IgD-negative memory B cell (primary cell): ENCODE results near the gene POU2AF2. TPM values are rescaled to one million over a fixed set of nuclear protein-coding genes. Genes with fewer than 3 reads are reported as not detected.
A peak's percentile ranks its signal among the peaks of the same experiment; 100 is the strongest.

Experiments used
- H3K27ac Mint-ChIP-seq, 3 donors: one replicate each; pipeline ENCODE4 v1.8.0; 2020 to 2022; ENCODE audit warnings: mild to moderate bottlenecking in 3 of 3, mixed read lengths in 3 of 3, moderate library complexity in 1 of 3
- H3K27me3 Mint-ChIP-seq: one replicate; pipeline ENCODE4 v1.8.0; 2021; ENCODE audit warnings: mixed read lengths
- H3K36me3 Mint-ChIP-seq: one replicate; pipeline ENCODE4 v1.8.0; 2020; ENCODE audit warnings: mild to moderate bottlenecking, mixed read lengths
- H3K4me1 Mint-ChIP-seq, 3 donors: one replicate each; pipeline ENCODE4 v1.8.0; 2020 to 2022; ENCODE audit warnings: mixed read lengths in 3 of 3, mild to moderate bottlenecking in 1 of 3
- H3K4me3 Mint-ChIP-seq, 4 donors: one replicate each; pipeline ENCODE4 v1.8.0; 2020 to 2022; ENCODE audit warnings: mild to moderate bottlenecking in 4 of 4, mixed read lengths in 4 of 4, moderate library complexity in 3 of 4
- H3K9me3 Mint-ChIP-seq, 3 donors: one replicate each; pipeline ENCODE4 v1.8.0; 2020 to 2021; ENCODE audit warnings: mixed read lengths in 3 of 3, mild to moderate bottlenecking in 1 of 3
- polyA plus RNA-seq: library from polyadenylated mRNA; unstranded; fragments of 300-500 nt; fragmentation: Illumina TruSeq; gene quantifications from one replicate; pipeline ENCODE4 v1.2.3, GENCODE V29; 2021

Gene POU2AF2
- polyA plus RNA-seq, 1 donor from 2014 or later = not detected

DNA sequence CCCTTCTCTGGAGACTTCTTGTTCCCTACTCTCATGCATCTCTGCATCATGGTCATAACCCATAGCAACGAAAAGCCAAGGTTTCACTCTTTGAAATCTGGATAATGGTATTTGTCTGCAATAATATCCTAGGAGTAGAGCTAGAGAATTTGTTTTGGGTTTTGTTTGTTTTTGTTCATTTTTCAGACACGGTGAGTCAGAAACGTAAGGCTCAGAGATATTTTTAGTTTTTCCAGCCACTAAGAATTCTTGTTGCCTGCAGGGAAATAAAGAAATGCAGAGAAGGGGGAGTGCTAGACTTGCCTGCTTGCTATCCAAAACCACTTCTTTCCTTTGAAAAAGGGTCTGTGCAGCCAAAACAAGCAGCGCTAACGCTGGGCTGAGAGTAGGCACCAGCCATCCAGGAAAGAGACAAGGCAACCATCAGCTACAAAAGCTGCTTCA is 78.8 kb downstream of the POU2AF2 start:
- Mint-ChIP-seq H3K4me1 (peaks cover 0 to 6% (median 2%) of the 10 kb centered on the region in 3 donors), H3K27ac (no peak overlapping the region), H3K36me3 (peaks cover 4% of the 10 kb centered on the region), H3K27me3 (peaks cover 1% of the 10 kb centered on the region), H3K4me3 (no peak overlapping the region), H3K9me3 (peaks cover 0 to 3% (median 0%) of the 10 kb centered on the region in 3 donors)

DNA sequence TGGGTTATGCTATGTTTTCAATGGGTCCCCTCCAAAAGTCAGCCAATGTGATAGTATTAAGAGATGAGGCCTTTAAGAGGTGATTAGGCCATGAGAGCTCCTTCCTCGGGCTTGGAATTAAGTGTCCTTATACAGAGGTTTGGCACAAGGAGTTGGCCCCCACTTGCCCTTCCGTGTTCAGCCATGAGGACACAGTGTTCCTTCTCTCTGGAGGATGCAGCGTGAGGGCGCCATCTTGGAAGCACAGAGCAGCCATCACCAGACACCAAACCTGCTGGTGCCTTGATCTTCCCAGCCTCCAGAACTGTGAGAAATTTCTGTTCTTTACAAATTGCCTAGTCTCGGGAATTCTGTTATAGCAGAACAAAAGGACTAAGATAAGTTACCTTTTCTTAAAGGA is 79.7 kb downstream of the POU2AF2 start:
- no peak overlapping the region for H3K4me3 Mint-ChIP-seq
- H3K9me3 Mint-ChIP-seq = peaks cover 0 to 3% (median 0%) of the 10 kb centered on the region in 3 donors
- no peak overlapping the region for H3K27ac Mint-ChIP-seq
- peaks cover 4% of the 10 kb centered on the region for H3K36me3 Mint-ChIP-seq
- H3K27me3 Mint-ChIP-seq = peaks cover 1% of the 10 kb centered on the region
- peaks cover 4 to 6% (median 6%) of the 10 kb centered on the region in 3 donors for H3K4me1 Mint-ChIP-seq

DNA sequence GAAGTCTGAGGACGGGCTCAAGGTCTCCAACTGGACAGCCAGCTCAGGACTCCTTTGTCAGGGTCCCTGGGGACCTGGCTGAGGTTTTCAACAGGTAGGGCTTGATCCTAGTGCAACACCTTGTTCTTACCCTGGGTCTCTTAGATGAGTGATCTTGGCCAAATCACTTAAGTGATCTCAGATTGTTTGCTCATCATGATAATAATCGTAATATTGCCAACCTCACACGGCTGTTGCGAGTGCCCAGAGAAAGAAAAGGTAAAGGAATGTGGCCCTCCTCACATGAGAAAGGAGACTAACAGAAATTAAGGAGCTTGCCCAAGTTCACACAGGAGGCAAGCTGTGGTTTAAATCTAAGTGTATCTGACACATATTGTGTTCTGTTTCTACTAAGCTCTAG is 81.3 kb downstream of the POU2AF2 start:
- Mint-ChIP-seq H3K36me3 (peaks cover 4% of the 10 kb centered on the region), H3K4me1 (peaks cover 4 to 6% (median 5%) of the 10 kb centered on the region in 3 donors), H3K27me3 (peaks cover 1% of the 10 kb centered on the region), H3K27ac (no peak overlapping the region), H3K9me3 (peaks cover 0 to 3% (median 0%) of the 10 kb centered on the region in 3 donors), H3K4me3 (no peak overlapping the region)

DNA sequence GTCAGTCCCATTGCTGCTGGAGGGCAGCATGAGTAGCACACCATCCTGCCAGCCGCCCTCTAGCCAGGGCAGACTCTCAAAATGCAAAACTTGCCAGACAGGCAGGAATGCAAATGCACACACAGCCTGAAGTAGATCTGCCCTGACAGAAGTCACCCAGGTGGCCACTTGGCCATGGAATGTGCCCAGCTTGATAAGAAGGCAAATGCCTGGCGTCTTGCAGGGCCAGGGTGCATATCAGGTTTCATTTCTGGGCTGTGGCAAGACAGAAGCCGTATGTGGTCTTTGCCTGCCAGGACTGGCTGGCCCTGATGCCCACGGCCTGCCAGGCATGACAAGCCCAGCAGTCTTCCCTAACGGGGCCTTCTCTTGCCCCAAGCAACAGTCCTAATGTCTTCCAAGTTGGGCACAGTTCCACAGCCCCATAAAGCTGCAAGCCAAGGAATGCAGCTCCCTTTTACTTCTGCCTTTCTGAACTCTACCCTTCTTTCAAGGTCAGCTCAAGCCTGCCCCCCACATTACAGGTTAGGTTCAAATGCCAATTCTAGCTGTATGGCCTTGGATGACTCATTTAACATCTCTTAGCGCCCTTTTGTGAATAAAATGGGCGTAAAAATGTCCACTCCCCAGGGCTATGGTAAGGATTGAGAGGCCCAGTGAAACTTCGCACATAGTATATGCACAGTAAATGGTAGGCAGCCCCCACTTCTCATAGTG is 82.5 kb downstream of the POU2AF2 start:
- H3K4me3 Mint-ChIP-seq = no peak overlapping the region
- H3K9me3 Mint-ChIP-seq = peaks cover 0 to 3% (median 0%) of the 10 kb centered on the region in 3 donors
- peaks cover 4% of the 10 kb centered on the region for H3K36me3 Mint-ChIP-seq
- H3K27me3 Mint-ChIP-seq = peaks cover 1% of the 10 kb centered on the region
- H3K4me1 Mint-ChIP-seq = peaks cover 5 to 7% (median 6%) of the 10 kb centered on the region in 3 donors
- H3K27ac Mint-ChIP-seq = no peak overlapping the region

DNA sequence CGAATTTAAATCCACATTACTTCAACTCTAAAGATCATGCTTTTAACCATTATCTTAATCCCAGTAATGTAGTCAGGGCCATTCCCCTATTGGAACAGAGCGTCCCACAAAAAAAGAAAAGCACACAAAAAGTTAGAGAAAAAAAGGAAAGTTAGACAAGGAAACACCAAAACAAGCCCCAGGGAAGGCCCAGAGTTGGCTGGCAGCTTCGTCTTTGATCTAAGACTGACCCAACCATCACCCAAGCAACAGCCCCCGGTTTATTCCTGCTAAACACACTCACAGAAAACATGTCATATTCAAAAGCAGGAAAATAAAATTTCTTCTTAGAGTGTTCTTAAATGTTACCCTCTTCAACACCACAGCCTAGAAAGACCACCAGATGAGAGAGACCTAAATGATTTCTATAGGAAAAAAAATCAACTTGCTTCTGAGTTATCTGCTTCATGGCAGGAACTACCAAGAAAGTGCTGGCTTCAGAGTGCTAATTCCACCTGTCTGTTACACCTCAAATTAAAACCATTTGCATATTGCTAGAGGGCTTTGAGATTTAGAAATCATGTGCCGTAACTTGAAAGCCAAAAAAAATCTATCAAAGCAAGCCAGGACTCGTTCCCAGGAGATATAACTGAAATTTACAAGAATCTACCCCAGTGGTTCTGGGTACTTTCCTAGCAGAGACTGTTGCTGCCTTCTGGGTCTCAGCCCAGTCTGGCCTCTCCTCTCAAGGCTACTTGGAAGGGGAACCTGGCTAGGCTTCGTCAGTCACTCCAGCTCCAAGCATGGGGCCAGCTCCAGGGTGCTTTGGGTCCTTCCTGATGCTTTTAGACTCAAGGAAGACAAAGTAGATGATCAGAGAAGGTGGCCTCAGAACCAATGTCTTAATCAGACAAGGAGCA is 84.0 kb downstream of the POU2AF2 start:
- peaks cover 5 to 7% (median 6%) of the 10 kb centered on the region in 3 donors for H3K4me1 Mint-ChIP-seq
- H3K27ac Mint-ChIP-seq = no peak overlapping the region
- H3K9me3 Mint-ChIP-seq = peaks cover 0 to 3% (median 0%) of the 10 kb centered on the region in 3 donors
- no peak overlapping the region for H3K4me3 Mint-ChIP-seq
- peaks cover 1% of the 10 kb centered on the region for H3K27me3 Mint-ChIP-seq
- H3K36me3 Mint-ChIP-seq = peaks cover 6% of the 10 kb centered on the region

DNA sequence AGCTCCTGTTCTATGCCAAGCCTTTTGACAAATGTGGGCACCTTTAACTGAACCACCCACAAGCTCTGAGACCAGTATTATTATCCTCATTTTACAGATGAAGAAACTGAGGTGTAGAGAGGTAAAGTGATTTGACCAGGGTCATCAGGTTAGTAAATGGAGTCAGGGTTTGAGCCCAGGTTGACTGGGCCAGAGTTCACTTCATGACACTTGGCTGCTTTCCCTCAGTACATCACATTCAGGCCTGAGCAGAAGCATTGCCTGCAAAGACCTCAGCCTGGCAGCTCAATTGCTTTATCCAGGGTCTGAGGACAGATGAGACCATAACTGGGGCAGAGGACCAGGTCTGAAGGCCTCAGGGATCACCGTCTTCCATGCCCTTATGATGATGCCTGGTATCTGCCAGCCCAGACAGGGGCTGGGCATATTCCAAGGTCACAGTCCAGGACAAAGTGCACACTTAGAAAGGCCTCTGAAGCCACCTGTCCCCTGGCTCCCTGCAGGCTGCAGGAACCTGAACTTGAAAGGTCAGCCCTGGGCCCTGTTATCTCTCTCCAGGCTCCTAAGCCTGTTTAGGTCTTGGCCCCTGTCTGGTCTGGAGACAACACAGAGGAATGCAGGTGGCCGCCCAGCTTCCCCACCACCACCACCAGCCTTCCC is 84.8 kb downstream of the POU2AF2 start:
- no peaks in the 10 kb centered on the region for H3K27me3 Mint-ChIP-seq
- H3K36me3 Mint-ChIP-seq = peaks cover 6% of the 10 kb centered on the region
- peaks cover 0 to 3% (median 0%) of the 10 kb centered on the region in 3 donors for H3K9me3 Mint-ChIP-seq
- peaks cover 5 to 7% (median 6%) of the 10 kb centered on the region in 3 donors for H3K4me1 Mint-ChIP-seq
- H3K27ac Mint-ChIP-seq = peak overlapping the region in 1 of 3 donors; percentile 76
- no peak overlapping the region for H3K4me3 Mint-ChIP-seq

DNA sequence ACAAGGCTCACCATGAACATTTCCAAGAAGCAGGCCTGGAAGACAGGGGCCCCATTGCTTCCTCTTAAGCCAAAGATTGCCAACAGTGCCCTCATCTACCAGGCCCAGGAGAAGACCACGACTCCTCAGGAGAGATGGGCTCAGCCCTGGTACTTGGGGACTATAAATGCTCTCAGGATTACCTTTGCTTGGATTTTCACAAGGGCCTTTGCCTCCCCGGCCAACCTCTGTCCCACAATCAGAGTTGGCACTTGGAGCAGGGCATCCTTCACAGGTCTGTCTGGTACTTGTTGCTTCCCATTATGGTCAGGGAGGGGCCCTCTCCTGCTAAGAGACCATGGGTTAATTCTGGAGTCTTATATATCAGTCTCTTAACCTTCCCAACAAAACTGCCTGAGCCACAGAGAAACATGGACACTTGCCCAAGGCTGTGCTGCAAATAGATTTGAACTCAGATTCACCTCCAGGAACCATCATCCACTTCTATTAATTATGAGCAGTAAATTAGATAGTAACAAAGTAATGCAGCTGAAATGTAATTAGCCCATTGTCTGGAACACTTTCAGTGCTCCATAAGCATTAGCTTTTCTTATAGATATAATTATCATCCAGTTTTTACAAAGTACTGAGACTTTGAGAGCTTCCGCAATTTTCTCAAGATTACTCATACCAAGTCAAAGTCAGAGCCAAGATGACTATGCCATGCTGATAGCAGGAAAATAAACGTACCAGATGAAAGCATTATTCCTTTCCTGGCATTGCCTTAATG is 86.4 kb downstream of the POU2AF2 start:
- Mint-ChIP-seq H3K4me3 (no peak overlapping the region), H3K4me1 (peaks cover 5 to 7% (median 6%) of the 10 kb centered on the region in 3 donors), H3K27ac (peak overlapping the region in 1 of 3 donors; percentile 33), H3K36me3 (peaks cover 6% of the 10 kb centered on the region), H3K9me3 (no peaks in the 10 kb centered on the region), H3K27me3 (no peaks in the 10 kb centered on the region)

DNA sequence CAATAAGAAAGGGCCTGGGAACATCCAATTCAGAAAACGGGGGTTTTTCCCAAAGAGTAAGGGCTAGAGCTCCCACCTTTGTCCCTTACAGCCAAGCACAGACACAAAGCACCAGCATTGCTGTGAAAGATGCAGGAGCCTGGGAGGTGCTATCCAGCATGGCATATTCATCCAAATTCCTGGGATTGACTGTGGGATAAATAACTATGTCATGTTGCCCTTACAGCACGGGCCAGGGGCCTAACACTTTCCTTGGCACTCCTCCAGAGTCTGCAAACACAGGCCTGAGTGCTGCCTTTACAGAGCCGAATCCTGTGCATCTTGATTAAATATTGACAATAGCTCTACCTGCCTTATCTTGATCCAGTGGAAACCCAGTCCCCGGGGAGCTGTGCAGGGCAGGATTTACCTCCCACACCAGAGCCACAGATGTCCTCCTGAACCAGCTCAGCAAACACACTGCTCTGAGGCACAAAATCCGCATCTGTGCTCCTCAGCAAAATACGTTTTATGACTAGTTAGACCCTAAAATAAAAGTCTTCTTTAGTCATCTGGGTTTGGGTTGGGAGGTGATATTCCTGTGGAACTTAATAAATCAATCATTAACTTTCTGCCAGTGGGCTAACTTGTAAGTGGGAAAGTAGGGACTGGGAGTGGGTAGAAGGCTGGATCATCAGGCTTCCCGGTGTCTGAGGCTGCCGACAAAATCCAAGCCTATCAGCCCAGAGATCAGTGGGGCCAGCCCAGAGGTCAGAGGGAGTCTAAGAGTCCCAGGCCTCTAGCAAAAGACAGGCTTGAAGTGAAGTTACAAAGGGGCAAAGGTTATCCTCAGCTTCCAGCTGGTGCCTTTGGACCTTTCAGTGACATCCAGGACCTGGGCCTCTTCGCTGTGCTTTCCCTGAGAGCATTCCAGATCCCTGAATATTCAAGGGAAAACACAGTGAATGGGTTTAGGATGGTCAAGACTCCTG is 89.3 kb downstream of the POU2AF2 start:
- Mint-ChIP-seq H3K27ac (peak overlapping the region in 1 of 3 donors; percentile 27), H3K27me3 (no peaks in the 10 kb centered on the region), H3K4me3 (no peak overlapping the region), H3K4me1 (peaks cover 2 to 5% (median 4%) of the 10 kb centered on the region in 3 donors), H3K9me3 (peaks cover 0 to 5% (median 4%) of the 10 kb centered on the region in 3 donors), H3K36me3 (peaks cover 8% of the 10 kb centered on the region)

DNA sequence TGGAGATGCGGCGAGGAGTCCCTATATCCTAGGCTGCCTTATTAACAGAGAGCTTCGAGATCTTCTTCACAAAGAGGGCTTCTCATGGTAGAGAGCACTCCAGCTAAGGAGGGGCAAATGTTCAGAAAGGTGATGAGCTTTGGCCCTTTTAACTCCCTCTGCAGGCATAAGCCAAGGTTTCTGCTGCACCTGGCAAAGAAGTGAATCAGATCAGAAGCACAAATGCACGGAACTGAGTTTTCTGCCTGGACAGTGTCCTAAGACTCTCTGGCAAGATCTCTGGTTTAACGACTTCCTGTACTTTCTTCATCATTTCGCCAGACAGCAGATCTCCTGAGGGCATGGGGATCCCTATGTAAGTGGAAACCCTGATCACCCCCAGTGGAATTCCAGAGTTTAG is 90.0 kb downstream of the POU2AF2 start:
- Mint-ChIP-seq H3K36me3 (peaks cover 8% of the 10 kb centered on the region), H3K9me3 (peaks cover 0 to 5% (median 4%) of the 10 kb centered on the region in 3 donors), H3K4me3 (no peak overlapping the region), H3K4me1 (peaks cover 0 to 5% (median 4%) of the 10 kb centered on the region in 3 donors), H3K27me3 (no peaks in the 10 kb centered on the region), H3K27ac (no peak overlapping the region)

Other genes with a start within 250 kb of the POU2AF2 start
- gene POU2AF3, start 52.8 kb downstream of the POU2AF2 start, polyA plus RNA-seq = 0.18 TPM
- gene POU2AF1, start 133.6 kb downstream of the POU2AF2 start, polyA plus RNA-seq = 194 TPM